OCI-LY3 (cell line): ENCODE results near the gene C5.

Experiments used
- H2AFZ ChIP-seq: fragments of 200-600, 300-600 bp; shearing (Covaris generic); 2 replicates; pipeline ENCODE4 v1.6.0; 2014; ENCODE audit warnings: antibody characterized with exemption, low read depth, low read length
- H3K27ac ChIP-seq: fragments of 200-600, 300-600 bp; sonication (generic); 2 replicates; pipeline ENCODE4 v1.5.1; 2014; ENCODE audit warnings: mild to moderate bottlenecking, low read length, moderate library complexity, mixed read lengths
- H3K27me3 ChIP-seq: fragments of 200-600, 300-600 bp; sonication (generic); 2 replicates; pipeline ENCODE4 v1.6.1; 2014; ENCODE audit warnings: low read depth, low read length, mixed read lengths
- H3K36me3 ChIP-seq: fragments of 200-600, 300-600 bp; sonication (generic); replicated peaks from 2 replicates; pipeline ENCODE3; 2014; ENCODE audit warnings: low read depth, low read length, mixed read lengths
- H3K4me1 ChIP-seq: fragments of 300-600, 200-600 bp; sonication (generic); 2 replicates; pipeline ENCODE4 v1.6.1; 2014; ENCODE audit warnings: low read length, mixed read lengths
- H3K4me2 ChIP-seq: fragments of 200-600, 300-600 bp; sonication (generic); 2 replicates; pipeline ENCODE4 v1.6.1; 2014; ENCODE audit warnings: low read length, mixed read lengths
- H3K4me3 ChIP-seq: fragments of 300-600, 200-600 bp; sonication (generic); 2 replicates; pipeline ENCODE4 v1.5.1; 2014; ENCODE audit warnings: antibody characterized with exemption, mild to moderate bottlenecking, low read length, moderate library complexity
- H3K79me2 ChIP-seq: fragments of 300-600, 200-600 bp; shearing (Covaris generic); 2 replicates; pipeline ENCODE4 v1.6.1; 2014; ENCODE audit warnings: mild to moderate bottlenecking, low read length, mixed read lengths
- H3K9ac ChIP-seq: fragments of 300-600, 200-600 bp; shearing (Covaris generic); 2 replicates; pipeline ENCODE4 v1.6.0; 2014; ENCODE audit warnings: mild to moderate bottlenecking, low read length, moderate library complexity
- H3K9me3 ChIP-seq: fragments of 200-600, 300-600 bp; shearing (Covaris generic); 2 replicates; pipeline ENCODE4 v1.6.1; 2014; ENCODE audit warnings: low read length, mixed read lengths; ENCODE audit not compliant: insufficient read depth
- H4K20me1 ChIP-seq: fragments of 200-600, 300-600 bp; sonication (generic); 2 replicates; pipeline ENCODE4 v1.6.1; 2016; ENCODE audit warnings: low read length, mixed read lengths; ENCODE audit not compliant: insufficient read depth
- CTCF ChIP-seq: fragments of 200-600, 300-600 bp; sonication (generic); IDR thresholded peaks from 2 replicates; pipeline ENCODE4 v1.5.1; 2014; ENCODE audit warnings: antibody characterized with exemption, low read length, low read depth
- EZH2phosphoT487 ChIP-seq: fragments of 200-600 bp; shearing (Covaris generic); IDR thresholded peaks from 2 replicates; pipeline ENCODE4 v1.6.1; 2018; ENCODE audit warnings: antibody characterized with exemption, mixed run types, low read depth

Gene C5

GRCh38 chr9:120961936-120962335 lies 88.1 kb downstream of the C5 start:
- no peak overlapping the region for H3K4me3 ChIP-seq
- H3K4me2 ChIP-seq = no peak overlapping the region
- TF ChIP-seq EZH2phosphoT487 = no peak
- no peak for TF ChIP-seq CTCF
- H3K4me1 ChIP-seq = no peaks in the 10 kb centered on the region
- H3K9ac ChIP-seq = no peak overlapping the region
- no peaks in the 10 kb centered on the region for H3K79me2 ChIP-seq
- no peaks in the 10 kb centered on the region for H3K27me3 ChIP-seq
- no peak overlapping the region for H2AFZ ChIP-seq
- H3K9me3 ChIP-seq = no peaks in the 10 kb centered on the region
- no peaks in the 10 kb centered on the region for H4K20me1 ChIP-seq
- no peak overlapping the region for H3K27ac ChIP-seq
- no peaks in the 10 kb centered on the region for H3K36me3 ChIP-seq

- H3K36me3 ChIP-seq = no peaks in the 10 kb centered on the region
- no peak overlapping the region for H3K4me3 ChIP-seq
- TF ChIP-seq EZH2phosphoT487 (no peak), CTCF (no peak)
These were observed 90.1 kb downstream of the C5 start for GRCh38 chr9:120960001-120960400.

GRCh38 chr9:120956862-120957261 lies 93.2 kb downstream of the C5 start:
- Histone ChIP-seq H3K4me3 (no peak overlapping the region), H3K4me2 (no peak overlapping the region), H3K79me2 (no peaks in the 10 kb centered on the region), H4K20me1 (no peaks in the 10 kb centered on the region), H3K27me3 (no peaks in the 10 kb centered on the region), H3K27ac (no peak overlapping the region), H3K36me3 (no peaks in the 10 kb centered on the region), H3K9ac (no peak overlapping the region), H2AFZ (no peak overlapping the region), H3K9me3 (no peaks in the 10 kb centered on the region), H3K4me1 (no peaks in the 10 kb centered on the region)
- TF ChIP-seq EZH2phosphoT487 (no peak), CTCF (no peak)

More at GRCh38 chr9:120960001-120960400, 90.1 kb downstream of the C5 start:
- Histone ChIP-seq H3K27me3 (no peaks in the 10 kb centered on the region), H3K79me2 (no peaks in the 10 kb centered on the region), H3K9ac (no peak overlapping the region), H2AFZ (no peak overlapping the region), H3K4me2 (no peak overlapping the region), H4K20me1 (no peaks in the 10 kb centered on the region), H3K9me3 (no peaks in the 10 kb centered on the region), H3K4me1 (no peaks in the 10 kb centered on the region), H3K27ac (no peak overlapping the region)

- Histone ChIP-seq H3K4me3 (no peak overlapping the region), H3K9ac (no peak overlapping the region), H3K4me1 (peaks cover 7% of the 10 kb centered on the region), H3K4me2 (no peak overlapping the region), H2AFZ (no peak overlapping the region), H3K9me3 (no peaks in the 10 kb centered on the region), H3K27ac (no peak overlapping the region), H3K27me3 (no peaks in the 10 kb centered on the region), H3K36me3 (no peaks in the 10 kb centered on the region), H4K20me1 (no peaks in the 10 kb centered on the region), H3K79me2 (no peaks in the 10 kb centered on the region)
- TF ChIP-seq EZH2phosphoT487 (no peak), CTCF (no peak)
These were observed 98.0 kb downstream of the C5 start for GRCh38 chr9:120951960-120952618.
